Activated naive CD8-positive, alpha-beta T cell (primary cell): Measurements from ENCODE around the gene AMFR.
A peak's percentile ranks its signal among the peaks of the same experiment; 100 is the strongest.
"Not testable (repeated sequence)": the region's sequence is repeated elsewhere in the genome, so short reads cannot be mapped to it uniquely, and the experiment has no call there.

Source experiments
- H3K27ac Mint-ChIP-seq: one replicate; pipeline ENCODE4 v1.8.0; 2021; ENCODE audit warnings: mixed read lengths
- H3K27me3 Mint-ChIP-seq: one replicate; pipeline ENCODE4 v1.8.0; 2021; ENCODE audit warnings: mixed read lengths
- H3K36me3 Mint-ChIP-seq: one replicate; pipeline ENCODE4 v1.8.0; 2021; ENCODE audit warnings: mixed read lengths
- H3K4me1 Mint-ChIP-seq: one replicate; pipeline ENCODE4 v1.8.0; 2021; ENCODE audit warnings: low read depth, mixed read lengths
- H3K4me3 Mint-ChIP-seq: one replicate; pipeline ENCODE4 v1.8.0; 2021; ENCODE audit warnings: mild to moderate bottlenecking, mixed read lengths
- H3K9me3 Mint-ChIP-seq: one replicate; pipeline ENCODE4 v1.8.0; 2021; ENCODE audit warnings: low read depth, mixed read lengths

AMFR gene

GRCh38 chr16:56384074-56384721 is 41.1 kb downstream of the AMFR start:
- no peaks in the 10 kb centered on the region for H3K27me3 Mint-ChIP-seq
- no peak overlapping the region for H3K4me3 Mint-ChIP-seq
- H3K27ac Mint-ChIP-seq, result no peak overlapping the region
- H3K36me3 Mint-ChIP-seq, result peaks cover 49% of the 10 kb centered on the region
- no peaks in the 10 kb centered on the region for H3K4me1 Mint-ChIP-seq
- H3K9me3 Mint-ChIP-seq, result peaks cover 14% of the 10 kb centered on the region

- Mint-ChIP-seq H3K9me3 (peaks cover 14% of the 10 kb centered on the region), H3K4me3 (no peak overlapping the region), H3K27me3 (no peaks in the 10 kb centered on the region), H3K36me3 (peaks cover 55% of the 10 kb centered on the region), H3K27ac (no peak overlapping the region), H3K4me1 (no peaks in the 10 kb centered on the region)
These were observed 42.4 kb downstream of the AMFR start for GRCh38 chr16:56382901-56383355.

- Mint-ChIP-seq H3K36me3 (peaks cover 54% of the 10 kb centered on the region), H3K27ac (no peak overlapping the region), H3K9me3 (peaks cover 14% of the 10 kb centered on the region), H3K4me3 (no peak overlapping the region), H3K27me3 (no peaks in the 10 kb centered on the region), H3K4me1 (no peaks in the 10 kb centered on the region)
These were observed 42.9 kb downstream of the AMFR start for GRCh38 chr16:56382459-56382858.

- Mint-ChIP-seq H3K9me3 (peaks cover 14% of the 10 kb centered on the region), H3K36me3 (peaks cover 54% of the 10 kb centered on the region)
- H3K27ac Mint-ChIP-seq, H3K4me3 Mint-ChIP-seq, H3K27me3 Mint-ChIP-seq, H3K4me1 Mint-ChIP-seq: not testable (repeated sequence)
These were observed 44.4 kb downstream of the AMFR start for GRCh38 chr16:56380778-56381485.

GRCh38 chr16:56379044-56379443 is 46.3 kb downstream of the AMFR start:
- Mint-ChIP-seq H3K9me3 (peaks cover 14% of the 10 kb centered on the region), H3K36me3 (peaks cover 48% of the 10 kb centered on the region)
- H3K27me3 Mint-ChIP-seq, H3K4me1 Mint-ChIP-seq, H3K27ac Mint-ChIP-seq, H3K4me3 Mint-ChIP-seq: not testable (repeated sequence)

- H3K27me3 Mint-ChIP-seq, H3K9me3 Mint-ChIP-seq, H3K4me3 Mint-ChIP-seq, H3K27ac Mint-ChIP-seq: not testable (repeated sequence)
- H3K4me1 Mint-ChIP-seq, result peaks cover 25% of the 10 kb centered on the region
- H3K36me3 Mint-ChIP-seq, result peaks cover 20% of the 10 kb centered on the region
These were observed 49.6 kb downstream of the AMFR start for GRCh38 chr16:56375792-56376191.

GRCh38 chr16:56373003-56373402 is 52.3 kb downstream of the AMFR start:
- Mint-ChIP-seq H3K36me3 (peaks cover 7% of the 10 kb centered on the region), H3K27me3 (no peaks in the 10 kb centered on the region), H3K4me3 (no peak overlapping the region), H3K27ac (no peak overlapping the region), H3K4me1 (peaks cover 25% of the 10 kb centered on the region), H3K9me3 (no peaks in the 10 kb centered on the region)

GRCh38 chr16:56372013-56372634 is 53.2 kb downstream of the AMFR start:
- Mint-ChIP-seq H3K36me3 (peaks cover 5% of the 10 kb centered on the region), H3K27me3 (no peaks in the 10 kb centered on the region), H3K27ac (peak overlapping the region; percentile 47), H3K4me3 (no peak overlapping the region), H3K9me3 (no peaks in the 10 kb centered on the region), H3K4me1 (peaks cover 25% of the 10 kb centered on the region)

GRCh38 chr16:56371660-56371937 is 53.7 kb downstream of the AMFR start:
- Mint-ChIP-seq H3K27me3 (no peaks in the 10 kb centered on the region), H3K4me1 (peaks cover 25% of the 10 kb centered on the region), H3K27ac (peak overlapping the region; percentile 16), H3K9me3 (no peaks in the 10 kb centered on the region), H3K36me3 (peaks cover 5% of the 10 kb centered on the region), H3K4me3 (no peak overlapping the region)

- no peaks in the 10 kb centered on the region for H3K9me3 Mint-ChIP-seq
- peak overlapping the region; percentile 16 for H3K27ac Mint-ChIP-seq
- H3K4me1 Mint-ChIP-seq, result peaks cover 23% of the 10 kb centered on the region
- no peaks in the 10 kb centered on the region for H3K27me3 Mint-ChIP-seq
- no peak overlapping the region for H3K4me3 Mint-ChIP-seq
- H3K36me3 Mint-ChIP-seq, result peaks cover 5% of the 10 kb centered on the region
These were observed 54.3 kb downstream of the AMFR start for GRCh38 chr16:56370875-56371659.

- H3K27ac Mint-ChIP-seq, result no peak overlapping the region
- no peak overlapping the region for H3K4me3 Mint-ChIP-seq
- no peaks in the 10 kb centered on the region for H3K9me3 Mint-ChIP-seq
- H3K4me1 Mint-ChIP-seq, result peaks cover 21% of the 10 kb centered on the region
- no peaks in the 10 kb centered on the region for H3K27me3 Mint-ChIP-seq
- peaks cover 2% of the 10 kb centered on the region for H3K36me3 Mint-ChIP-seq
These were observed 55.0 kb downstream of the AMFR start for GRCh38 chr16:56370185-56370874.

GRCh38 chr16:56369202-56369601 is 56.1 kb downstream of the AMFR start:
- Mint-ChIP-seq H3K9me3 (no peaks in the 10 kb centered on the region), H3K4me3 (no peak overlapping the region), H3K27ac (peak overlapping the region; percentile 22), H3K27me3 (no peaks in the 10 kb centered on the region), H3K36me3 (peaks cover 2% of the 10 kb centered on the region), H3K4me1 (peaks cover 20% of the 10 kb centered on the region)

- H3K36me3 Mint-ChIP-seq, result peaks cover 2% of the 10 kb centered on the region
- no peak overlapping the region for H3K27ac Mint-ChIP-seq
- peaks cover 20% of the 10 kb centered on the region for H3K4me1 Mint-ChIP-seq
- H3K9me3 Mint-ChIP-seq, result no peaks in the 10 kb centered on the region
- no peak overlapping the region for H3K4me3 Mint-ChIP-seq
- no peaks in the 10 kb centered on the region for H3K27me3 Mint-ChIP-seq
These were observed 56.8 kb downstream of the AMFR start for GRCh38 chr16:56368545-56368944.

GRCh38 chr16:56367764-56368163 is 57.6 kb downstream of the AMFR start:
- Mint-ChIP-seq H3K36me3 (peaks cover 2% of the 10 kb centered on the region), H3K4me3 (no peak overlapping the region), H3K27me3 (no peaks in the 10 kb centered on the region), H3K4me1 (peaks cover 15% of the 10 kb centered on the region), H3K27ac (no peak overlapping the region), H3K9me3 (no peaks in the 10 kb centered on the region)
